GM10266 (cell line): ENCODE results near the gene MLLT3.

Experiments used
- DNase-seq: peaks from one replicate; pipeline ENCODE4 v3.0.0; 2012; ENCODE audit errors: extremely low spot score
- TF ChIP-seq, protein P1 (sequence below): IDR thresholded peaks from 2 replicates; pipeline ENCODE4 v1.5.1; 2012; ENCODE audit warnings: mild to moderate bottlenecking, low read depth; ENCODE audit not compliant: control insufficient read depth, insufficient read depth; ENCODE audit errors: missing control alignments

The MLLT3 gene

DNA sequence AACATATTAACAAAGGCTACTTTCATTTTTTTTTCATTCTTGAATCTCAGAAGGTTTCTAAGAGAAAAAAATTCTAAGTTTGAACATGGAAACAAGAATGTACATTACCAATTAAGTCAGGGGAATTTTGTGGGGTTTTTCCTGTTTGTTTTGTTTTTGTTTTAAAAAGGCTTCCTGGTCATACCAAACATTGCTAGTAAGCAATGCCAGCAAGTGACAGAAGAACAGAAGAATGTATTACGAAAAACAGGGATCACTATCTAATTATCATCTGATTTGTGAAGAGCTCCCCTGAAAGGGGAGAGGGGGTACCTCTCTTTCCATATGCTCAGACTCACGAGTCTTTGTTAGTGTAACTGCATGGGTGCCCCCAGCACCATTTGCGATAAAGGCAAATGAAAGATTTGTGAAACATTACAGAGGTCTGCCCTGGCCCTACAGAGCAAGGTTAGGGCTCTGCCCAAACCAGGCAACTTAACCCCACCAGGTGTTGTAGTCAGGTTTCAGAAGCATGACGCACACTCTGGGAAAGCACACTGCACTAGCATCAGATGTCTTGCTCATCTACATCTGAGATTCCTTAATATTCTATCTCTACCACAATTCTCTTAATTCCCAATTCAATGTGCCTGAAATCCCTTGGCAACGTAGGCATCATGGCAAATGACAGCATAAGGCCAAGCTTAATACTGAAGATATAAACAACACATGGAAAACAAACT is 268.2 kb downstream of the MLLT3 start:
- no peak for DNase-seq
- TF ChIP-seq, protein P1, sequence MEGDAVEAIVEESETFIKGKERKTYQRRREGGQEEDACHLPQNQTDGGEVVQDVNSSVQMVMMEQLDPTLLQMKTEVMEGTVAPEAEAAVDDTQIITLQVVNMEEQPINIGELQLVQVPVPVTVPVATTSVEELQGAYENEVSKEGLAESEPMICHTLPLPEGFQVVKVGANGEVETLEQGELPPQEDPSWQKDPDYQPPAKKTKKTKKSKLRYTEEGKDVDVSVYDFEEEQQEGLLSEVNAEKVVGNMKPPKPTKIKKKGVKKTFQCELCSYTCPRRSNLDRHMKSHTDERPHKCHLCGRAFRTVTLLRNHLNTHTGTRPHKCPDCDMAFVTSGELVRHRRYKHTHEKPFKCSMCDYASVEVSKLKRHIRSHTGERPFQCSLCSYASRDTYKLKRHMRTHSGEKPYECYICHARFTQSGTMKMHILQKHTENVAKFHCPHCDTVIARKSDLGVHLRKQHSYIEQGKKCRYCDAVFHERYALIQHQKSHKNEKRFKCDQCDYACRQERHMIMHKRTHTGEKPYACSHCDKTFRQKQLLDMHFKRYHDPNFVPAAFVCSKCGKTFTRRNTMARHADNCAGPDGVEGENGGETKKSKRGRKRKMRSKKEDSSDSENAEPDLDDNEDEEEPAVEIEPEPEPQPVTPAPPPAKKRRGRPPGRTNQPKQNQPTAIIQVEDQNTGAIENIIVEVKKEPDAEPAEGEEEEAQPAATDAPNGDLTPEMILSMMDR: no peak

DNA sequence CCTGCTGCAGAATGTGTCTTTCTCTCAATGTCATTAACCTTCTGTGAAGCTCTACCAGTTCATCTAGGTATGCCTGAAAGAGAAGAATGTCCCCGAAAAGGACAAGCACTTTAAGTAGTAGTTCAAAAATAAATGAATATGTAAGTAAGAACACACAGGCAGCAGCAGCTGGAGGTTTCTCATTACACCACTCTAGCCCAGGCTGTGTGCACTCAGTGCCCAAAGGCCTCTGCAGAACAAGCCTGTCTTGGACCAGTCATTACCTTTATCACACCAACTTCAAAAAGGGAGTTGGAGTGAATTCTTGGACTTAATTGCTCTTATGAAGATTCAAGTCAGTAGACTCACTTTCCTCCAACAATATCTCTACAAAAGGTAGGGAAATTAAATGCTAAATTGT is 268.8 kb downstream of the MLLT3 start:
- no peak for DNase-seq
- TF ChIP-seq, protein P1: no peak

DNA sequence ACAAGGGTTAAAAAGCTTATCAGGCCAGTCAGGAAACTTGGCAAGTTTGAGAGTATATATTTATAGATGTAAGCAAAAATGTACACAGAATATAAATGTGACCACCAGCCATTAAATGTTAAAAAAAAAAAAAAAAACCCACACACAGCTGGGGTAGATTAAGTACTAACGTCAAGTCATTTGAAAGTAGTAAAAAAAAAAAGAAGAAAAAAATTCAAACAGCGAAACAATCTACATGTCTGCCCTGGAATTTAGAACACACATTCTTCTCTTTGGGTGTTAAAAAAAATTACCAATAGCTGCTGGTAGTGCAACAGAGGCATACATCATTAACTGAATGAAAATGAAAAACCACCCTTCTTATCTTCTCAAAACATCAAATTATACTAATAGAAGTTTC is 269.7 kb downstream of the MLLT3 start:
- DNase-seq: no peak
- TF ChIP-seq, protein P1: no peak

DNA sequence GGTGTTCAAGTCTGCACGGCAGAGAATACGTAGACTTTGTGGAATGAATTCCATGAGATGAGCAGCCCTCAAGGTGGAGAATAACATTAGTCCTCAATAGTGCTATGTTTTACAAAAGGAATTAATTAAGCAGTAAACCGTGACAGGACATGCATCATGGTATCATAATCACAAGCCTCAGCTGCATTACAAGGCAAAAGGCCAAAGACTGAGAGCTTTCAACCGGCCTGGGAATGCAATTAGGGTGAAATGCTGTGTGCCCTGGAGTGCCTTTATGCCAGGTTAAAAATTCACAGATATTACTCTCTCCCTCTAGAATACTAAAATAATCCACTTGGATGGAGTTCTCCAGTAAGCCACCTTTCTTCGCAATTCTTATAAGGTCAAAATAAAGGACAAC is 270.6 kb downstream of the MLLT3 start:
- TF ChIP-seq, protein P1: no peak
- DNase-seq: no peak

DNA sequence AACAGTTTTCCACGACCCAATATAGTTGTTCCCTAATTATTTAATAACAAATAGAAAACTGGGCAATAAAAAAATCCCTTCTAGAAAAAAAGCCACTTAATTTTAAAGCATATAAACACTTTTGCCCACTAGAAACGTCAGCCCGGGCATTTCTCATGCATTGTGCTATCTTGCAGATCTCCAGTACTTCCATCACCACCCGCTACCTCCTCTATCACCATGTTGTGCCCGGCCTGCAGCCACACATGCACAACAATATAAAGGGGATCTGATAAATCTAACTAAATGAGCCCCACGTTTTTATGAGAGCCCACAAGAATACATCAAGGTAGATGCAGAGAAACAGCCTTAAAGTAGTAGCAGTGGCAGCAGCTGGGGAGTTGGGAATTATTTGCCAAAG is 272.7 kb downstream of the MLLT3 start:
- DNase-seq: no peak
- TF ChIP-seq, protein P1: no peak

DNA sequence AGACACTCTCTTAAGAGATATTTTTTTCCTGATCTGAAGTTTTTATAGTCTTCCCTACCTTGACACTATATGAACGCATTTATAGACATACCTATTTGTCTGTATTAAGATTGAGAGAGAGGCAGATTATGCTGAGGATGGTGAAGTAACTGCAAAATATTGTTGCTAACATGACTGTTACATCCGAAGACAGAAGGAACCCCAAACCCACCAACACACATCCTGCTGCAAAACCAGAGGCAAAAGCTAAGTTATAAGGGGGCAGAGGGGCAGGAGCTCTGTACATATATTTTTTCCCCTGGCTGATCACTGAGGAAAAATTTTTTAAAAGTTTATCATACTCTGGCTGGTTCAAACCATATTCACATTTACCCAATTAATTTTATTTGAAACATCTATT is 279.0 kb downstream of the MLLT3 start:
- TF ChIP-seq, protein P1: no peak

DNA sequence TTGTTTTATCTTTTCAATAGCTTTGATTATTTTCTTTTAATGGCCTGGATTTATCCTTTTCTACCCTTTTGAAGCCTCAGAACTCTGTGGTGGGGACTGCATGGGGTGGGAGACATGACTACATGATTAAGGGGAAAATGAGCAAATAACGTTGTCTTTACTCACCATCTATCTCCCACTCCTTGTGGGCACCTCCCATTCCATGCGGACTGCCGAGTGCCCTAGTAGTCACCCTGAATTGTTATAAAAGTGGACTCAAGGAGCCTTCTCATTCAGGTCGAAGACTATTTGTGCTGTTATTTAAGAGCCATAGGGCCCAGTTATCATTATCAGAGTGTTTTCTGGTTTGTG is 281.8 kb downstream of the MLLT3 start:
- DNase-seq: no peak
- TF ChIP-seq, protein P1: no peak

More for the DNA sequence above, 279.0 kb downstream of the MLLT3 start:
- no peak for DNase-seq
